CD4-positive, alpha-beta T cell treated with Interleukin-12 subunit alpha and Interleukin-12 subunit beta, for 1 hour (primary cell): ENCODE measurements around the gene NRROS.
"Not testable (repeated sequence)": the region's sequence is repeated elsewhere in the genome, so short reads cannot be mapped to it uniquely, and the experiment has no call there.

ENCODE experiments used
- DNase-seq: peaks from one replicate; pipeline ENCODE4 v3.0.0-alpha.2; 2020

Gene NRROS

GRCh38 chr3:196625331-196625730, 14.2 kb upstream of the NRROS start:
- no peak for DNase-seq

GRCh38 chr3:196627918-196628231, 11.6 kb upstream of the NRROS start:
- no peak for DNase-seq

GRCh38 chr3:196629228-196629627, 10.3 kb upstream of the NRROS start:
- DNase-seq: no peak

GRCh38 chr3:196631682-196632045, 7.8 kb upstream of the NRROS start:
- no peak for DNase-seq

GRCh38 chr3:196632046-196632751, 7.3 kb upstream of the NRROS start:
- peak; percentile 92 for DNase-seq

DNA sequence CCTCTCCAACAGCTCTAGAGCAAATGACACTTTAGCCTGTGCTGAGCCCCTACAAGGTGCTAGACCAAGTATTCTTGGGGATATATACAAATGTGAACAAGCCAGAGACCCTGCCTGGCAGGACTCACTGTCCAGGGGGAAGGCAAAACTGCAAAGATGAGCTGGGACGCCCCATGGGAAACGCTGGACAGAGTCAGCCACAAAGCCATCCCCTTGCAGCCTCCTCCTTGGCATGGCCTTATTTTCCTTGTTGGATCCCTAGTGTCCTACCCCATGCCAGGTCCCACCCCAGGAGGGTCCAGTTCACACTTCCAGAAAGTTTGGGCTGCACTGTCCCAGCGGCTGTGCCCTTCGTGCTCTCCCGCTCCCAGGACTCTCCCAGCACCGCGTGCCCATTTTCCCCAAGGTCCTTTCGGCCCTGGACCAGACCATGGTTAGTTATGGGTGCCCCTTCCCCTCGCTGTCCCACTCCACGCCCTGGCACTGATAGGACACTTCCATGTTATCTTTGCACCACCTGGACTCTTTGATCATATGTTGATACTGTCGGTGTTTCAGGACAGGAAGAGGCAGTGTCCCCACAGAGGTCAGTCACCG, 5.8 kb upstream of the NRROS start:
- DNase-seq: no peak

DNA sequence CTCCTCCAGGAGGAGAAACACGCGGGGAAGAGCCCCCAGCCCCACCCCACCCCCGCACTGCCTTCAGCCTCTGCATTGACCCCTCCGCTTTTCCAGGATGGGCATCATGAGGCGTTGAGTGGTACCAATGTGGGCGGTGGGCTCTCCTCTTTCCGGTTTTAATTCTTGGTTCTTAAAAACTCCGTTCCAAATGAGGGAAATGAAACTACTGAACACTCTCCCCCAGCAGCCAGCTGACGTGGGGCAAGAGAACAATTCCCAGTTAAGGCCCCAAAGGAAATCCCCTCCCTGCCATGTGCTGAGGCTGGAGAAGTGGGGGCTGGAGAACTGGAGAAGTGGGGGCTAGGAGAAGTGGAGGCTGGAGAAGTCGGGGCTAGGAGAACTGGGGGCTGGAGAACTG, 5.3 kb upstream of the NRROS start:
- no peak for DNase-seq

DNA sequence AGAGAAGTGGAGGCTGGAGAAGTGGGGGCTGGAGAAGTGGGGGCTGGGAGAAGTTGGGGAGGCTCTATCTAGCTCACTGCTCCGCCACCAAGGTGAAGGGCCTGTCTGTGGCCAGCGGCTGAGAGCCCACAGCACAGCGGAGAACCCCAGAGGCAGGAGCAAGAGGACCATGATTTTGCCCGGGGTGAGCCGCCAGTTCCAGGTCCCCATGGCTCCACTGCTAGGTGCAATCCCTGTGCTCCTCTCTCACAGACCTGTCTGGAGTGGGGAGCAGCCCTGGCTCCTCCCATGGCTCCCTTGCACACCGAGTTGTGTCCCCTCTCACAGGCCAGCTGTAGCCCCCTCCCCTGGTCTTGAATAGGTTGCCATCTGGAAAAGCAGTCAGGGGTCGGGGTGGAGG, 4.7 kb upstream of the NRROS start:
- DNase-seq: no peak

GRCh38 chr3:196636369-196637349, 2.8 kb upstream of the NRROS start:
- no peak for DNase-seq

DNA sequence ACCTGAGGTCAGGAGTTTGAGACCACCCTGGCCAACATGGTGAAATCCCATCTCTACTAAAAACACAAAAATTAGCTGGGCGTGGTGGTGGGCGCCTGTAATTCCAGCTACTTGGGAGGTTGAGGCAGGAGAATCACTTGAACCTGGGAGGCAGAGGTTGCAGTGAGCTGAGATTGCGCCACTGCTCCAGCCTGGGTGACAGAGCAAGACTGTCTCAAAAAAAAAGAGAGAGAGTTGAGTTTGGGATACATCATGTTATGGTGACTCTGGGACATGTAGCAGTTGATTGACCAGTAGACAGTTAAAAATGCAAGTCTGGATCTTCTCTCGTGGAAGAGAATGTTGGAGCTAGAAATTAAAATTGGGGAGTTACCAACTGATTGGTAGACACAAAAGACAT, 1.6 kb upstream of the NRROS start:
- not testable (repeated sequence) for DNase-seq

- no peak for DNase-seq
Observed at GRCh38 chr3:196638861-196639482, 522 bp upstream of the NRROS start.

DNA sequence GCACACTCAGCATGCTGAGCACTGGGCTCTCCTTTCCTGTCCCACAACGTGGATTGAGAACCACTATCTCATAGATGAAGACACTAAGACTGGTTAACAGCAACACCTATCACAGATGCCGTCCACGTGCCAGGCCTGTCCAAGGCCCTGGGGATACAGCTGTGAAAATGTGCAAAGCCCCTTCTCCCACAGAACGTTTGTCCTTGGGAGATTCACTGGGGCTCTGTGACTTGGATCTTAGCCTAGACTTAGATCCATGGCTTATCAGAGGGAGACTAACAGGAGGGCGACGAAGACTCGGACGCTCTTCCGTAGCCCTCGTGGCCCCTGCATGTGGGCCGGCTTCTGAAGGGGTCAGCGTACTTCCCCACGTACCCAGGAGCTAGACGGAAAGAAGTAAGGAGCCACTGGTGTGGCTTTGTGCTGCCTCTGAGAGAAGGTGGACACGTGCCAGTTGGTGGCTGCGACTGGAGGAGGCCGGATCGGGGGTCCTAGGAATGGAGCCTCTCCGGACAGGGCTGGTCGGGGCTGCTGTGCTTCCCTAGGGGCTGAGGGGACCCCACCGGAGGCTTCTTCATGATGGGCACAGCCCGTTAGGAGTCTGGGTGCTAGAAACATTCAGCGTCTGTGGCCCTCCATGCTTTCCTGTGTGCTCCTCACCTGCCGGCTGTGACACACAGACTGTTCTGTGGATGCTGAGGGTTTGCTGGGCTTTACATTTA, 964 bp downstream of the NRROS start:
- no peak for DNase-seq

- DNase-seq: no peak
Observed at GRCh38 chr3:196641333-196642054, 2.0 kb downstream of the NRROS start.

DNA sequence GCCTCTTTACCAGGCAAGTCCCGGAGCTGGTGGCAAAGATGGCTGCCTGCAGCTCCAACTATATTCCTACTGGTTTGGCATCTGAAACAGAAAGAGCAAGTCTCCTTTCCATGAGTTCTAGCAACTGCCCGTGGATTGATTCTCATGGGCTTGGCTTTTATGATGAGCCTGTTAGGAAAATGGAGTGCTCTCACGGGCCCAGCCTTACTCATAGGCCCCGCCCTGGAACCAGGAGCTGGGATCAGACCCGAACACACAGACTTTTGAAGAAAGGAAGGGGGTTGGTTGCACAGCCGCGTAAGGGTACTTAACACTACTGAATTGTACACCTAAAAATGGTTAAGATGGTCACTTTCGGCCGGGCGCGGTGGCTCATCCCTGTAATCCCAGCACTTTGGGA, 2.9 kb downstream of the NRROS start:
- no peak for DNase-seq

DNA sequence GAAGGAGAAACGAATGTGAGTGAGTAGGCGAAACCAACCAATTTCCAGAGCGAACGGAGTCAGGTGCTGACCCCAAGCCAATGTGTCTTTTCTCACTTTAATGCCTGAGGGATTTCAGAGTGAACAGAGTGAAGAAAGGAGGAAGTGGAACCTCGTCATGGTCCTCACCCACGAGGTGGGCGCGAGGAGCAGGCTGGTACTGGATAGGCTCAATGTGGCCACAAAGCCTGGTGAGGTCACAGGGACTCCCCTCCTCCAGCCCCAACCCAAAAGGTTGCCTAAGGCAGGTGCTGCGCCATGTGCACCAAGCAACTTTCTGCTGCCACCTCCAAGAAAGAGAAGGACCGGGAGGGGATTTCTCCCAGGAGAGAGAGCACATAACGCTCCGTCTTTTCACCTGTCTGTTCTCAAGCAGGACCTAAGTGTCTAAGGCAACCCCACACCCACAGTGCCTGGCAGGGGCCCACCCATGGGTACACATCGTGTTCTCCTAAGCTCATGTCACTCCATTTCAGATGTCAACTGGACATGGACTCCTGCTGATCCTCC, 3.8 kb downstream of the NRROS start:
- peak; percentile 54 for DNase-seq

DNA sequence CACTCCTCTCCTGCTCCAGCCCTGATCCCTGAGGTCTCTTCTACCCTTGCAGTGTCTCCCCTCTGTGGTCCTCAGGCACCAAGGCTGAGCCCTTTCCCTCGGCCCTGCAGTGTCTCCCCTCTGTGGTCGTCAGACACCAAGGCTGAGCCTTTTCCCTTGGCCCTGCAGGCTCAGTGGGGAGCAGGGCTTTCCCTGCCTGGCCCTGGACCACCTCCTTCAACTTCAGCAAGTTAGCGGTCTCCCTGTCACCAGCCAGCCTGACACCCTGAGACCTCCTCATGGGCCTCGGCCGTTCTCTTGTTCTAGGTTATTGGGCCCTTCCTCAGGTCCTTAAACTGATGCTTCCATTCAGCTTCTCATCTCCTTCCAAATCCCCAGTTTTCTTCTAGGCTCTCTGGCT, 4.3 kb downstream of the NRROS start:
- DNase-seq: no peak

DNA sequence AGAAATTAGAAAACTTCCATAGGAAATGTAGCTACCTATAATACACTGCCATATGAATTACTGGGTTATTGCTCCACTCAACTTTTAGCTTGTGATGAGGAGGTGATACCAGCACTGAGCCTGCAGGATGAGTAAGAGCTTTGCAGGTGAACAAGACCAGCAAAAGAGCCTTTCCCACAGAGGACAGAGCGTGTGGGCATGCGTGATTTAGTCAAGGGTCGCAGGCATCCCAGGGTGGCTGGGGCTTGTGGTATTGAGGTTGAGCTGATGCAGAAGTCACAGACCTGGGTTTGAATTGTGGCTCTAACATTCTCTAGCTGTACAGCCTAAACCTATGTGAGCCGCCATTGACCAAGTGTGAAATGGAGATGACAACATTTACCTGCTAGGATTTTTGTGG, 5.6 kb downstream of the NRROS start:
- DNase-seq: no peak

GRCh38 chr3:196645897-196646665, 6.6 kb downstream of the NRROS start:
- no peak for DNase-seq

GRCh38 chr3:196646666-196647216, 7.2 kb downstream of the NRROS start:
- no peak for DNase-seq

DNA sequence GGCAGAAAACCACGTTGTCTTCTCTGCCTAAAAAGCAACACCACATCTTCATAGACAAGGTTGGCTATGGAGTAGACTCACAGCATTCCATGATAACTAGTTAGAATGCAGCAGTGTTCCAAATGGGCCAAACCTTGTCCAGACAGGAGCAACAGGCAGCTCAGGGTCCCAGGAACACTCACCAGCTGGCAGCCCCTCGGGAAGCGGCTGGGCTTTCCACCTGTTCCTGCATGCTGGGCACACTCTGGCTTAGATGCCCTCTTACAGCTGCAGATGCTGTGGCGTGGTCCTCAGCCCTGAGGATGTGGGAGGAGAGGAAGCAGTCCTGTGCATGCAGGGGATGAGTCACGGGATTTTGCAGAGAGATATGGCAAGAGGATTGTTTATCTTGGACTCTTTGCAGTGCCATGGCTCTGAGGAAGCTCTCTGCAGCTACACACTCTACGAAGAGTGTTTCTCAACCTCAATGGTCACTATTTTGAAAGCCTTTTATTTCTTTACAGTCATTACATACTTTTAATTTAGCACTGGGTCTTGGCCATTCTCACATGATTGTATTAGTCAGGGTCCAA, 11.3 kb downstream of the NRROS start:
- DNase-seq: no peak
